Activated CD4-positive, CD25-positive, alpha-beta regulatory T cell treated with anti-CD3 and anti-CD28 coated beads, Interleukin-2, amount 50 U/mL, for 72 hours (primary cell): ENCODE results near the gene NMRK2.
"Not testable (repeated sequence)": the region's sequence is repeated elsewhere in the genome, so short reads cannot be mapped to it uniquely, and the experiment has no call there.

ENCODE experiments used
- DNase-seq: peaks from one replicate; pipeline ENCODE4 v3.0.0; 2021

The NMRK2 gene

DNA sequence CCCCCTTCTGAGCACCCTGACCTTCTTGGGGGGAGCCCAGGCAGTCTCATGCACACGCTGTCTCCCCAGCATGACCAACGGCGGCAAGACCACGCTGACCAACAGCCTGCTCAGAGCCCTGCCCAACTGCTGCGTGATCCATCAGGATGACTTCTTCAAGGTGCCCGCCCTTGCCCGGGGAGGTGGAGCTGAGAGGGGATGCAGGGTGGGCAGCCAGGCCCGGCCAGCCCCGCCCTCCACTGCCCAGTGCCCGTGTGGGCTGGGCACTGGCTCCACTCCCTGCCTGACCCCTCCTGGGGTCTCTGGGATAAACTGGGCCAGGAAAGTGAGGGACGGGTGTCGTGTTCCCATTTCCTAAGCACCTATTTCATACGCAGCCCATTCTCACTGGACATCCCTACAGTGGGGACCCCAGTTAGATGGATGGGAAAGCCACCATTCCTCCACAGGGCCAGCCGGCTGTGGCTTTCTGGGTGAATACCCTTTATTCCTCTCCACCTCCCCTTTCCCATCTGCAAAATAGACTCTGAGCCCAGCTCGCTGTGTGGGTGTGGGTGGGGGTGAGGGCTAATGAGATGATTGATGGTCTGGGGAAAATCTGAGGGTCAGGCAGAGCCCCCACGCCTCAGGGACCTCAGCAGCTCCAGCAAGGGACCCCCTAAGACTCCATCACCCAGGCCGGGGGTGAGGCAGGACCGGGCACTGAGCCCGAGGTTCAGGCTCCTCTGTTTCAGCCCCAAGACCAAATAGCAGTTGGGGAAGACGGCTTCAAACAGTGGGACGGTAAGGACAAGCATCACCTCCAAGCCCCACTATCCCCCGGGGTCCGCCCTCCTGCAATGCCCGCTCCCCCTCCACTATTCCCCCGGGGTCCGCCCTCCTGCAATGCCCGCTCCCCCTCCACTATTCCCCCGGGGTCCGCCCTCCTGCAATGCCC, 3.9 kb downstream of the NMRK2 start:
- no peak for DNase-seq

DNA sequence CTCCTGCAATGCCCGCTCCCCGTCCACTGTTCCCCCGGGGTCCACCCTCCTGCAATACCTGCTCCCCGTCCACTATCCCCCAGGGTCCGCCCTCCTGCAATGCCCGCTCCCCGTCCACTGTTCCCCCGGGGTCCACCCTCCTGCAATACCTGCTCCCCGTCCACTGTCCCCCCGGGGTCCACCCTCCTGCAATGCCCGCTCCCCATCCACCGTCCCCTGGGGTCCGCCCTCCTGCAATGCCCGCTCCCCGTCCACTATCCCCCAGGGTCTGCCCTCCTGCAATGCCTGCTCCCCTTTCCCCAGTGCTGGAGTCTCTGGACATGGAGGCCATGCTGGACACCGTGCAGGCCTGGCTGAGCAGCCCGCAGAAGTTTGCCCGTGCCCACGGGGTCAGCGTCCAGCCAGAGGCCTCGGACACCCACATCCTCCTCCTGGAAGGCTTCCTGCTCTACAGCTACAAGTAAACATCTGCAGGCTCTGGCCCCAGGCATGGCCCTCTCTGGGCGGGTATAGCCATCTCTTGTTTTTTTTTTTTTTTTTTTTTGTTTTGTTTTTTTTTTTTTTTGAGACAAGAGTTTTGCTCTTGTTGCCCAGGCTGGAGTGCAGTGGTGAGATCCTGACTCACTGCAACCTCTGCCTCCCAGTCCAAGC, 5.6 kb downstream of the NMRK2 start:
- not testable (repeated sequence) for DNase-seq

DNA sequence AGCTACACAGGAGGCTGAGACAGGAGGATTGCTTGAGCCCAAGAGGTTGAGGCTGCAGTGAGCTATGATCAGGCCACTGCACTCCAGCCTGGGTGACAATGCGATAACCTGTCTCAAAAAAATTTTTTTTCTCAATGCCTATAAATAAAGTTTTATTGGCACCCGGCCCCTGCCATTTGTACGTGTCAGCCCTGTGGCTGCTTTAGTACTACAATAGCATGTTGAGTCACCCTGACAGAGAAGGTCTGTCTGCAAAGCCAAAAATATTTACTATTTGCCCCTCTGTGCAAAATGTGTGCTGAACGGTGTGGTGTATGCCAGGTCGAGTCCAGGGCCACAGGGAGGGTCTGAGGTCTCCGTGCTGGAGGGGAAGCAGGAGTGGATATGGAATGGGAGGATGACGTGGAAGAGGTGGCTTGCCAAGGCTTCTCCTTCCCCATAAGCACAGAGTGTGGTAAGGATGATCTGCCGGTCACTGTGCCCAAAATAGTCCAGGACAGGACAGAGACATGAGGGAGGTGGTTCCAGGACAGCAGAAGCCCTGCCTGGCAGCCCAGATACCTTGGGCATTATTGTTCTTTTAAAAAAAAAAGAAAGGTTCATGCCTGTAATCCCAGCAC, 10.0 kb downstream of the NMRK2 start:
- no peak for DNase-seq

DNA sequence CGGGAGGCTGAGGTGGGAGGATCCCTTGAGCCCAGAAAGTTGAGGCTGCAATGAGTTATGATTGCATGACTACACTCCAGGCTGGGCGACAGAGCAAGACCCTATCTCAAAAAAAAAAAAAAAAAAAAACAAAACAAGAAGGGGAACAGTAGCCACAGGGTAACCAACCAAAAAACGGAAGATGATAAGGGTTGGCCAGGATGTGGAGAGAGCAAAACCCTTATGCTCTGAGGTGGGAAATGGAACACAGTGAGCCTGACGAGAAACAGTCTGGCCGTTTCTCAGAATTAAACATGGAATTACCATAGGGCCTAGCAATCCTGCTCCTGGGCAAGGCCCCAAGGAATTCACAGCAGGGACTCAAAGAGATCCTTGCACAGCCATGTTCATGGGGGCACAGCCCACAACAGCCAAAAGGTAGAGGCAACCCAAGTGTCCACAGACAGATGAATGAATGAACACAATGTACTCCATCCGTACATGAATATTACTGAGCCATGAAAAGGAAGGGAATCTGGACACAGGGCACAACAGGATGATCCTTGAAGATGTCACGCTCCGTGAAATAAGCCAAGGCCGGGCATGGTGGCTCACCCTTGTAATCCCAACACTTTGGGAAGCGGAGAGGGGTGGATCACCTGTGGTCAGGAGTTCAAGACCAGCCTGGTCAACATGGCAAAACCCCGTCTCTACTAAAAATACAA, 11.3 kb downstream of the NMRK2 start:
- no peak for DNase-seq

DNA sequence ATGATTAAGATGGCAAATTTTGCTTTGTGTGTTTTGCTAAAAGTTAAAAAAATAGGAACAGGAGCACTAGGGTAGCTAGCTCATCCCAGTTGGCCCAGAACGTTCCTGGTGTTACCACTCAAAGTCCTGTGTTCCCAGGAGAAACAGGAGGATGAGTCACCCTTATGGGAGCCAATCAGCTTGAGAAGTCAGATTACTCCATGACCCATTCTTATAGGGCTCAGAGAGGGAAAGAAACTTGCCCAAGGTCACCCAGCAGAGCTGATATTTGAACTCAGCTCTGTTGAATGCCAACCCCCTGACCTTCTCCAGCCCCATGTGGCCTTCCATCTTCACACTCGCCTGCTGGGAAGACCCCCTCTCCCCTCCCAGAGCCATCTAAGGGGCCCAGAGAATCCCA, 13.0 kb downstream of the NMRK2 start:
- no peak for DNase-seq

DNA sequence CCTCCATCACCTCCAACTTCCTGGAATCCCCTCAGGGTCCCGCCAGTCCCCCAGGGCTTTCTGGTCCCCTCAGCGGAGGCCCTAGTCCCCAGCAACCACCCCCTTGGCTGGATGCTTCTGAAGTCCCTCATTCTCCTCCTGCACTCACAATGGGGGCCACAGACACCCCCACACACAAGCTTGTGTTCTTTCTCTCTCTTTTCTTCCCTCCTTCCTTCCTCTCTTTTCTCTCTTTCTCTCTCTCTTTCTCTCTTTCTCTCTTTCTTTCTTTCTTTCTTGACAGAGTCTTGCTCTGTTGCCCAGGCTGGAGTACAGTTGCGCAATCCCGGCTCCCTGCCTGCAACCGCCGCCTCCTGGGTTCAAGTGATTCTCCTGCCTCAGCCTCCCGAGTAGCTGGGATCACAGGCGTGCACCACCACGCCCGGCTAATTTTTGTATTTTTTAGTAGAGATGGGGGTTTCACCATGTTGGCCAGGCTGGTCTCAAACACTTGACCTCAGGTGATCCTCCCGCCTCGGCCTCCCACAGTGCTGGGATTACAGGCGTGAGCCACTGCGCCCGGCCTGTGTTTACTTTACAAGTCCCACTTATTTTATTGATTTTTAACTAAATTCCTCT, 14.6 kb downstream of the NMRK2 start:
- not testable (repeated sequence) for DNase-seq

DNA sequence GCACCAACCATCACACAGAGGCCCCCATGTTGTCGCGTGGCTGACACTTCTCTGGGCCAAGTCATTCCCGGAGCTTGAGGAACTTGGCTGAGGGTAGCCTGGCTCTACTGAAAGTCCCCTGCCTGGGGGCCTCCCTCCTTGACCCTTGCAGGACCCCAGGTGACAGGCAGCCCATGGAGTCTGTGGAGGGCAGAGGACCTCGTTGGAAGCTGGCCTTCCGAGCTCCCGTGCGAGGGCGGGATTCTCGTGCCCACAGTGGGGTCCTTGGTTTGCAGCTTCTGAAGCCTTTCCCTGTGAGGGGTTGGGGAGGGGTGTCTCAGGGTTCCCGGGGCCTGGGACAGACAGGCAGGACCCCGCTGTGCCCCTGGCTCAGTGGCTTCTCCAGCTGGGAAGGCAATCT, 16.4 kb downstream of the NMRK2 start:
- no peak for DNase-seq

DNA sequence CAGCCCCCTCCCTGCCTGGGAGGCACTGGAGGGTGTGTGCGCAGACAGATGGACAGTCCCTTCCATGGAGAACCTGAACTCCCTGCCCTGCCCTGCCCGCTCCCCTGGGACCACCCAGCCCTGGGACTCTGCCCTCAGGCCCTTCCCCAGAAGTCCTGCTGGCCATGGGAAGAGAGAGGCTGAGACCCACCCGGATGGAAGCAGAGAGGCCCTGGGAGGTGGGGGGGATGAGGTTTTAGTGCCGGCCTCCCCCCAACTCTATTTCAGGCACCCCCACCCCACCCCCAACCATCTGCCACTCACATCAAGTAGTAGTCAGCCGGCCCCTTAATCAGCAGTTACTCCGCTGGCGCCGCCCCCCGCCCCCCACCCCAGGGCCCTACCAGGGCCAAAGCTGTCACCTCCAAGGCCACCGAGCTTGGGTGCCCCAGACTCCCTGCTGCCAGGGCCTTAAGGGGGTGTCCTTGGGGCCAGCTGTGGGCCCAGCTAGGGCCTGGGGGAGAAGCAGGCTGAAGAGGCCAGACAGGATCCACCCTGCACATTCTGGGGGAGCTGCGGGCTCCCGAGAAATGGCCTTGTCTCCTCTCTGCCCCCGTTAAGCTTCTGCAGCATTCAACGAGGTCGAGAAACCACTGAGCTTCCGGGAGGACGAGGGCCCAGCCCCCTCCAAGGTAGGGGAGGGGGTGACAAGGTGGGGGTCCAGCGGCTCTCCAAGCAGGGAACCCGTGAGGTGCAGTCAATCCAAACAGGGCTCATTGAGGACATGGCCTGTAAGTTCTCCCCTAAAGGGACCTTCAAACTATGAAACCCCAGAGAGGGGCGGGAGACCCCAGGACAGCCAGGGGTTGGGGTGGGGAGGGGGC, 17.4 kb downstream of the NMRK2 start:
- no peak for DNase-seq

DNA sequence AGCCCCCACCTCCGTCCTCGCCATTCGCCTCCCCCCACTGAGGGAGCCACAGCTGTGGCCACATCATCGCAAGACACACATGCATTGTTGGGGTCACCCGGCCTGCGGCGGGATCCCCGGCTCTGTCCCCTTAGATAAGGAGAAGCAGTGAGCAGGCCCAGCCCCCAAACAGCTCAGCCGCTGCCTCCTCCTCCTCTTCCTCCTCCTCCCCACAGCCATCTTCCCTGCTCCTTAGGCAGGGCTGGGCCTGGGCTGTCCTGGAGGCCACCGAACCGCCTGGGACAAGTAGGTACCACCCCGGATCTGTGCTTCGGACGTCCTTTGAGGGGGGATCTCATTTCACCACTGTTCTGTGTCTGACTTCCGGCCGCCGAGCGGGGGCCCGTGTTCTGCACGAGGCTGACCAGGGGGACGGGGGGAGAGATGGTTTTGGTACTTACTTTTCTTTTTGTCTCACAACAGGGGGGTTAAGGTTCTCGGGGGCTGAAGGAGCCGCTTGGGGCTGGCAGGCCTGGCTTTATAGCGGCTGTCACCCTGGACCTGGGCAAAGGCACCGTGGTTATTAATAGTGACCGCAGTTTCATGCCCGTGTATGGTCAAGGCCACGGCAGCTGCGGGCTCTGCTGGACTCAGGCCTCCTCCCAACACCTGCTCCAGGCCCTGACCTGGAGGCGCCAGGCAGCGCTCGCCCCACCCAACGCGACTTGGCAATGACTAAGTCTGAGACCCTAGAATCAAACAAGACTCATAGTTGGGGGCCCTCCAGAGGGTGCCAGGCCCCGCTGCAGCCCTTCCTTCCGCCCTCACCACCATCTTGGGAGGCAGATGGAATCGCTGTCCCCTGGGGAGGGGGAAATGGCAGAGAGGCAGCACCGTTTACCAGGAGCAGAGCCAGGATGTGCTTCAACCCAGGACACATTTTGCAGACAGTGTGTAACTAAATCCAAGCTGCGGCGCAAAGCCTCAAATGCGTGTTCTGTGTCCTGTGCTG, 18.3 kb downstream of the NMRK2 start:
- DNase-seq: no peak

DNA sequence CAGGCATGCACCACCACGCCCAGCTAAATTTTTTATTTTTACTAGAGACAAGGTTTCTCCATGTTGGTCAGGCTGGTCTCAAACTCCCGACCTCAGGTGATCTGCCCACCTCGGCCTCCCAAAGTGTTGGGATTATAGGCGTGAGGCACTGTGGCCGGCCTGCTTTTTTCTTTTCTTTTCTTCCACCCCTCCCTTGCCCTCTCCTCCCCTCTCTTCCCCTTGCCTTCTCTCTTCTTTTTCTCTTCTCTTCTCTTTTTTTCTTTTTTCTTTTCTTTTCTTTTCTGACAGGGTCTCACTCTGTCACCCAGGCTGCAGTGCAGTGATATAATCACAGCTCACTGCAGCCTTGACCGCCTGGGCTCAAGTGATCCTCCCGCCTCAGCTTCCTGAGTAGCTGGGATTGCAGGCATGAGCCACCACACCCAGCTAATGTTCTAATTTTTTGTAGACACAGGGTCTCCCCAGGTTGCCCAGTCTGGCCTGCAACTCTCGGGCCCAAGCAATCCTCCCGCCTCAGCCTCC, 19.9 kb downstream of the NMRK2 start:
- not testable (repeated sequence) for DNase-seq

DNA sequence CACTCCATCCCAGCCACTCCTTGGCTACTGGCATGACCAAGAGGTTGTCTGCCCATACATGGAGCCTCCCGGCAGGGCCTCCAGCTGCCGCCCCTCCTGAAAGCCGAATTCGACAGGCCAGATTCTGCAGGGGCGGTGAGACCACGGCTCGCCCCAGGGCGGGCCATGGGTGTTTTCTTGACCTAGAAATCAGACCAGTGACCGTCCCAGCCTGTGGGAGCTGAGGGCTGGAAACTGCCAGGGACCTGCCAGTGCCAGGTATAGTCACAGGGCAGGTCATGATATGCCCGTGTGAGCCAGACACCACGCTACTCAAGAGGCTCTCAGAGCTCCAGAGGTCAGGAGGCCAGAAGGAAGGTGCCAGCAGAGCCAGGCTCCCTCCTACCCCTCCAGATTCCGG, 21.2 kb downstream of the NMRK2 start:
- no peak for DNase-seq

DNA sequence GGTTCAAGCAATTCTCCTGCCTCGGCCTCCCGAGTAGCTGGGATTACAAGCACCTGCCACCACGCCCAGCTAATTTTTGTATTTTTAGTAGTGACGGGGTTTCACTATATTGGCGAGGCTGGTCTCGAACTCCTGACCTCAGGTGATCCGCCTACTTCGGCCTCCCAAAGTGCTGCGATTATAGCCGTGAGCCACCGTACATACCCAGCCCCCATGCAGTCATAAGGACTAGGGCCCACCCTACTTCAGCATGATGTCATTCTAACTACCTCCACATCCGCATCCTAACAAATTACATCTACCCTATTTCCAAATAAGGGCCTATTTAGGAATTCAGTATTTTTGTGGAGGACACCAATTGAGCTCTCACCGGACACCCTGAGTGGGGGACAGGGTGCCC, 22.4 kb downstream of the NMRK2 start:
- not testable (repeated sequence) for DNase-seq

DNA sequence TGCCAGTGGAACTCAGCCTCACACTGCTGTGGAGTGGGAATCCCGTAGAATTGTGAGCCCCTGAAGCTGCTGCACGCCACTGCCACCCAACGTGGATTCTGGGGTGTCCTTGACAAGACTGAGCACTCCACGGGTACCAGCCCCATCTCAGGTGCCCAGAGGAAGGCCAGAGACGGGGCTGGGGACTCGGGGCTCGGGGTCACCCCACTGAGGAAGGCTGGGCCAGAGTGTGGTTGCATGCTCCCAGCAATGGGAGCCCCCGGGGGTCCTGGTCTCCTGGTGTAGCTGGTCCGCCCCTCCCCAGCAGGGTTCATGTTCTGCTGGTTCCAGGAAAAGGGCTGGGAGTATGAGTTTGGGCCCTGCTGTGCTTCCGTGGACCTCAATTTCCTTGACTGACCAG, 22.8 kb downstream of the NMRK2 start:
- DNase-seq: no peak

DNA sequence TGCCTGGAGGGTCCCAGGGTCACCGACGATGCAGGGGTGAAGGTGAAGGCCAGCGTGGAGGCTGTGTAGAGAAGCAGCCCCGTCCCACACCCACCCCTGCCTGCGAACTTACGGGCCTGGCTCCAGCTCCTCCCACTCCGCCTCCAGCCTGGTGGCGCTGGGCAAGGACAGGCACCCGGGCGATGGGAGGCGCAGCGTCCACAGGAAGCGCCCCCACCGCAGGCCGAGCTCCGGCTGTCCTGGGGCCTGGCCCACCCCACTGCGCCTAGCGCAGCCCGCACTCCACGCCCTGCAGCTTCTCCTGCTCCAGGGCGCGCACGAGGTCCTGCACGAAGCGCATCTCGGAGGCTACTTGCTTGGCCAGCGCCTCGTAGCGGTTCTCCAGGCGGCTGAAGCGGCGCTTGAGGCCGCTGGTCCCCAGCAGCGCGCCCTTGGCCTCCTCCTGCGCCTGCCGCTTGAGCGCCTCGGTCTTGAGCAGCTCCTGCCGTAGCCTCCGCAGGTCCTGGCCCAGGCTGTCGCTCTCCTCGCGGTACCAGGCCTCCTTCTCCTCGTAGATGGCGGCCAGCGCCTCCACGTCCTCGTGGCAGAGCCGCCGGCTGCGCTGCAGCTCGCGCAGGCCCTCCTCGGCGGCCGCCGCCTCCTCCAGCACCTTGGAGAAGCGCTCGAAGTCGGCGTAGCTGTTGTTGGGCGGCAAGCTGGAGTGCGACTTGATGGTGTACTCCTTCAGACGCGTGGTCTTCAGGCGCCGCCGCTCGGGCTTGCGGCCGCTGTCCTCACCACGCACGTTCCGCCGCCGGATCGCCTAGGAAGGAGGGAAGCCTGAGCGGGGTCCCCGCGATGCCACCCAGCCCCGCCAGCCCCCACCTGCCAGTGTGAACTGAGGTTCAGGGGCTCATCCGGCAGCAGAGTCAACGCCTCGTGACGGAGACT, 26.2 kb downstream of the NMRK2 start:
- DNase-seq: no peak

DNA sequence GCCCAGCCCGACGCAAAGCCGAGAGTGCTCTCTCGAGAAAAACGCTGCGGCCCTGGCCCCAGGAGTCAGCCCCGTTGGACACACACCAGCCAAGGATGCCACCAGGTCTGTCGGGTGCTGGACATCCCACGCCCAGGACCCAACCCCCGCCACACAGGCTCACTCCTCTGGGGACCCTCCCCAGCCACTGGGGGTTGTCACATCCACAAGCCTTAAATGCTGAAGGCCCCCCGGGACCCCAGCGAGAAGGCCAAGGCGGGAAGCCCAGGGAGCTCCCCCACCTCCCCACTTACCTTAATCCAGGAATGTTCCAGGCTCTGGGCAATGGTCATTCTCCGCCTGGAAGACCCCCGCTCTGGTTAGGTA, 26.9 kb downstream of the NMRK2 start:
- DNase-seq: no peak

DNA sequence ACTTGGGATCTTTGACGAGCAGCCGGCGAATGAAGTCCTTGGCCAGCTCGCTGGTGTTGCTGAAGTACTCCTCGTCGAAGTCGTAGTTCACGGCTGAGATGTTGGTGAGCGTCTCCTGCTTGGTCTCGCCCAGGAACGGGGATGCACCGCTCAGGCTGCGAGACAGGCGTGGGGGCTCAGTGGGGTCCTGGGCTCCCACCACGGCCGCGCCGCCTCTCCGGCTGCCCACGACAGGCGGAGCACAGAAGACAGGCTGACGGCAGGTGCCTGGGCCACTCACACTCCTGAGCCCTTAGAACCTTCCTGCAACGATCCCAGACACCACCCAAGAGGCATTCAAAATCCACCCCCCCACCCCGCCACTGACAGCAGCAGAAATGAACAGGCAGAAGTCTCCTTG, 28.1 kb downstream of the NMRK2 start:
- no peak for DNase-seq

DNA sequence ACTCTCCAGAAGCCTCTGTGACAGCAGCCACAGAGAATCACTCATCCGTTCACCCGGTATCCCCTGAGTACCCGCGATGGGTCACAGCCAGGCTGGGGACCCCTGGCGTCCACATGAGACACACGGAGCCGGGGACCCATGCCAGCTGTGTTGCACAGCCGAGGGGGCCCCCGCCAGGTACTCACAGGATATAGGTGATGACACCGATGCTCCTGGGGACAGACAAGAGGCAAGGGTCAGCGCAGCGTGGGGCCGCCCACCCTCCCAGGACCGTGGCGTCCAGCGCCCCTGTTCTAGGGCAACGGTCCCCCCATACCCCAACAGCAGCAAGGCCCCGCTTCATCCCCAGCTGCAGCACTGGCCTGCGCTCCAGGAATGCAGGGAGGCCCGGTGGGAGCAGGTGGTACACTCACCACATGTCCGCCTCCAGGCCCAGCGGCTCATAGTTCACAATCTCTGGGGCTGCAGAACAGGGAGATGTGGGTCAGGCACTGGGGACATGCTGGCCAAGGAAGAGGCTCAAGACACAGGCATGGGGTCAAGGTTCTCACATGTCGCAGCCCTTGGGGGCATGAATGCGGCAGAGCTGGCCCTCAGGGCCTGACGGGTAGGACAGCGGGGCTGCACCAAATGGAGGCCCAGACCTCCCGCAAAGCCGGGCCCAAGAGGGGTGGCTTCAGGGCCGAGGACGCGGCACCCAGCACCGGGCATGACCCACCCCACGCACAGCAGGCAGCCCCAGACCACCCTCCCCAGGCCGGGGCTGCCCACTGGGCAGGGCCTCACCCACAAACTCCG, 30.8 kb downstream of the NMRK2 start:
- DNase-seq: no peak
